Sigmoid colon (tissue), 7 donors: Measurements from ENCODE around the gene WT1. TPM values are rescaled to one million over a fixed set of nuclear protein-coding genes. Genes with fewer than 3 reads are reported as not detected.

Experiments
- DNase-seq: peaks from one replicate; pipeline ENCODE4 v3.0.0-alpha.2; 2019
- H3K27ac ChIP-seq, 4 donors: fragments of 200-600 bp; sonication (generic); one replicate each; pipeline ENCODE4 v1.5.1; 2016 to 2019; ENCODE audit warnings: mild to moderate bottlenecking in 1 of 4
- H3K27me3 ChIP-seq, 3 donors: fragments of 200-600 bp; sonication (generic); one replicate each; pipeline ENCODE4 v1.5.1; 2019; ENCODE audit warnings: mild to moderate bottlenecking in 1 of 3
- H3K36me3 ChIP-seq, 4 donors: fragments of 200-600 bp; sonication (generic); one replicate each; pipeline ENCODE4 v1.5.1; 2016 to 2019
- H3K4me1 ChIP-seq, 4 donors: fragments of 200-600 bp; sonication (generic); one replicate each; pipeline ENCODE4 v1.5.1; 2017 to 2019
- H3K4me3 ChIP-seq, 4 donors: fragments of 200-600 bp; sonication (generic); one replicate each; pipeline ENCODE4 v1.5.1; 2017 to 2019; ENCODE audit warnings: mild to moderate bottlenecking in 2 of 4, moderate library complexity in 1 of 4
- H3K9me3 ChIP-seq, 4 donors: fragments of 200-600 bp in 3 of 4; sonication (generic) in 3 of 4; one replicate each; pipeline versions ENCODE4 v1.5.1 to v1.6.1; 2013 to 2019
- EP300 ChIP-seq, 4 donors: sonication (generic); formaldehyde crosslinking; IDR thresholded peaks; one replicate each; pipeline ENCODE4 v1.6.1; 2017; ENCODE audit warnings: antibody characterized with exemption in 4 of 4
- POLR2A ChIP-seq, 2 donors: fragments of 450-650 bp; IDR thresholded peaks; one replicate each; pipeline ENCODE4 v1.6.1; 2016; ENCODE audit warnings: antibody characterized with exemption in 2 of 2, mild to moderate bottlenecking in 2 of 2, moderate library complexity in 2 of 2
- POLR2AphosphoS5 ChIP-seq, 4 donors: sonication (generic); formaldehyde crosslinking; IDR thresholded peaks; one replicate each; pipeline ENCODE4 v1.6.1; 2017; ENCODE audit warnings: antibody characterized with exemption in 4 of 4
- WGBS, 2 donors: extraction: QIAGEN DNeasy Blood & Tissue Kit; methylation state at CpG; one replicate each; pipeline ENCODE4 v1.1.7; 2013; 5-methylcytosine and 5-hydroxymethylcytosine counted together
- intact Hi-C: fragments of 100-400 bp; cut with DNase I; formaldehyde crosslinking; loops from one replicate; pipeline ENCODE4 v1.15.1; 2023
- polyA plus RNA-seq, 3 donors: library from polyadenylated mRNA; stranded (reverse); fragments of 200-250 nt; gene quantifications; one replicate each; pipeline ENCODE4 v1.2.3, GENCODE V29; 2013
- small RNA-seq, 3 donors: library from RNA; depleted of rRNA; stranded (forward); fragments of <200 nt; gene quantifications; one replicate each; pipeline ENCODE3, GENCODE V24; 2016
- total RNA-seq, 4 donors: library from RNA; depleted of rRNA; stranded (reverse); fragments of >200 nt; gene quantifications; one replicate each; pipeline ENCODE4 v1.1.0, GENCODE V29; 2016
- TF ChIP-seq, protein P1 (sequence below), 4 experiments: fragments of 450-650 bp in 3 of 4; fragments of 200-600 bp in 1 of 4; IDR thresholded peaks; one replicate each; pipeline ENCODE4 v1.5.1; 2016 to 2019; ENCODE audit warnings: antibody characterized with exemption in 4 of 4, mild to moderate bottlenecking in 3 of 4, moderate library complexity in 2 of 4
- donor health status: healthy with polysubstance abuse.
- donor health status: Bipolar disorder and iron deficiency.
- donor health status: healthy.

The WT1 gene
- total and polyA plus RNA-seq, 7 donors = 0.04 to 1.8 (median 1.3) TPM; not detected in 1

DNA sequence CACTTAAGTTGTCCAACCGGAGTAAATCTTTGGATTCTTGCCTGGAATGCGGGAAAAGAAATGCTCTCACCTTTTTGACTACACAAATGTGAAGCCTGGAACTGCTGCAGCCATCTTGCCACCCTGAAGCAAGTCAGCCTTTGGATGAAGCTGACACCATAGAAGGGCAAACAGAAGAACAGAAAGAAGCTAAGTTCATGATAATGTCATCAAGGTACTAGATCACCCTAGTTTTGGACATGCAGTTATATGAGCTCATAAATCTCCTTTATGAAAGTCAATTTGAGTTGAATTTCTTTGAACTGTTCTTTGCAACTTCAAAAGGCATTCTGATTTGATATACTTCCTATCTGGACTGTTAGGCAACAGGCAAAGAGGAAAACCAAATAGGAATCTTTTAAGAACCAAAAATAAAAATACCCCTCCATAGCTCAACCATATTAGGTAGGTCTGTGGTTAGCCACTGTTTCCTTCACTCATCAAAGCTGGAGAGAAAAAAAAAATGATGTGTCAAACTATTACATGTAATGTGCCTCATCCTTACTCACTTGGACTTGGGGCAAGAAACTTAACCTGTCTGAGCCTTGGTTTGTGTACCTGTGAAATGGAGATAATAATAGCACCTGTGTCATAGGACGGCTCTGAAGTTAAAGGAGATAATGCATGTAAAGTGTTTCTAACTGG is 91.9 kb downstream of the WT1 start:
- WGBS, 2 donors = 82 to 87% methylated on average over 3 of the region's 3 CpGs

DNA sequence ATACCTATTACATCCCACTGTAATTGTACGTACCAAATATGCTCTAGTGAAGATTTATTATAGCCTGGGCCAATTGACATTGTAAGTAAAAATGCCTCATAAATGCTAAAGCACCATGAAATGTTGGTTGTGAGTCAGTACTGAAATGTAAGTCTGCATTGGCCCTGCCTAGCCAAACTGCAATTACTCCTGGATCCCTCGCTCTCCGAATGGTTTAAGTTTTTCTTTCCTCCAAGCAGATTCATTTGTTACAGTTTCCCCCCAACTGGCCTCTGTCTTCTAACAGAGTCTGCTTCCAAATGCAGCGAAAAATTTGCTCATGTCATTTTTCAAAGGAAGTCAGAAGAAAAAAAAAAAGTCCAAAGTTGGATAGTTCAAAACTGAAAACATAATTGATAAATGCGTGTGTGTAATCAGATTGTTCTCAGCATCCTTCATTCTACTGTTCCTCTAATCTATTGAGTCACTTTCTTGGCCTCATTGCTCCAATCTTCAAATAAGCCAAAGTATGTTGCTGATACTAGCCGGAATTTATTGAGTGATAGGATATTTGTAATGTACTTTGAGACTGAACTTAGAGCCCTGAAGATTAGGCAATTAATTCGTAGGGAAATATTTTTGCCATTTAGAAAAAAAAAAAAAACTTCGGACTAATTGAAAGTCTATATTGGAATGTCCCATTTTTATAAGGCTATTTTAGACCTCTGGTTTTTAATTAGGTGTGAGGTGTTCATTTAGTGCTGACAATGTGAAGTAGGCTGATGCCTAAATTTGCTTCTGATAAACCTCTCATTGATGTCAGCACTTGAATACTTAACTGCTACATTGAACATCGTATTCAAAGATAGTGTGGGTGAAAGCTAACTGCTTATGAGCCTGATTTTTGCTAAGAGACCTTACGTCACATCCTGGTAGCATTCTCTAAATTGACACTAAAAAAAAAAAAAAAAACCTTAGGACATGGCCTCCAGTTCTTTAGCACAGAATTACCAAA is 93.4 kb downstream of the WT1 start:
- no peak for DNase-seq
- Histone ChIP-seq H3K9me3 (no peaks in the 10 kb centered on the region), H3K27ac (no peak overlapping the region), H3K36me3 (no peaks in the 10 kb centered on the region), H3K4me1 (peaks cover 0 to 19% (median 3%) of the 10 kb centered on the region in 4 donors), H3K4me3 (no peak overlapping the region), H3K27me3 (no peaks in the 10 kb centered on the region)
- TF ChIP-seq, protein P1, sequence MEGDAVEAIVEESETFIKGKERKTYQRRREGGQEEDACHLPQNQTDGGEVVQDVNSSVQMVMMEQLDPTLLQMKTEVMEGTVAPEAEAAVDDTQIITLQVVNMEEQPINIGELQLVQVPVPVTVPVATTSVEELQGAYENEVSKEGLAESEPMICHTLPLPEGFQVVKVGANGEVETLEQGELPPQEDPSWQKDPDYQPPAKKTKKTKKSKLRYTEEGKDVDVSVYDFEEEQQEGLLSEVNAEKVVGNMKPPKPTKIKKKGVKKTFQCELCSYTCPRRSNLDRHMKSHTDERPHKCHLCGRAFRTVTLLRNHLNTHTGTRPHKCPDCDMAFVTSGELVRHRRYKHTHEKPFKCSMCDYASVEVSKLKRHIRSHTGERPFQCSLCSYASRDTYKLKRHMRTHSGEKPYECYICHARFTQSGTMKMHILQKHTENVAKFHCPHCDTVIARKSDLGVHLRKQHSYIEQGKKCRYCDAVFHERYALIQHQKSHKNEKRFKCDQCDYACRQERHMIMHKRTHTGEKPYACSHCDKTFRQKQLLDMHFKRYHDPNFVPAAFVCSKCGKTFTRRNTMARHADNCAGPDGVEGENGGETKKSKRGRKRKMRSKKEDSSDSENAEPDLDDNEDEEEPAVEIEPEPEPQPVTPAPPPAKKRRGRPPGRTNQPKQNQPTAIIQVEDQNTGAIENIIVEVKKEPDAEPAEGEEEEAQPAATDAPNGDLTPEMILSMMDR (IDR thresholded peaks at IDR 0.05) = no peak
- TF ChIP-seq POLR2A (IDR thresholded peaks at IDR 0.05) (no peak), POLR2AphosphoS5 (IDR thresholded peaks at IDR 0.05) (no peak)
- intact Hi-C loops = no loop called here
- WGBS, 2 donors = 84% methylated on average over 10 of the region's 10 CpGs

More for the DNA sequence above, 91.9 kb downstream of the WT1 start:
- TF ChIP-seq, protein P1 (IDR thresholded peaks at IDR 0.05) = no peak
- TF ChIP-seq POLR2AphosphoS5 (IDR thresholded peaks at IDR 0.05) (no peak), EP300 (IDR thresholded peaks at IDR 0.05) (no peak), POLR2A (IDR thresholded peaks at IDR 0.05) (no peak)
- no peaks in the 10 kb centered on the region for H3K36me3 ChIP-seq
- no peaks in the 10 kb centered on the region for H3K9me3 ChIP-seq
- H3K27me3 ChIP-seq = no peaks in the 10 kb centered on the region
- intact Hi-C loops = no loop called here
- H3K27ac ChIP-seq = no peak overlapping the region
- H3K4me3 ChIP-seq = no peak overlapping the region
- no peak for DNase-seq
- peaks cover 0 to 24% (median 9%) of the 10 kb centered on the region in 4 donors for H3K4me1 ChIP-seq

DNA sequence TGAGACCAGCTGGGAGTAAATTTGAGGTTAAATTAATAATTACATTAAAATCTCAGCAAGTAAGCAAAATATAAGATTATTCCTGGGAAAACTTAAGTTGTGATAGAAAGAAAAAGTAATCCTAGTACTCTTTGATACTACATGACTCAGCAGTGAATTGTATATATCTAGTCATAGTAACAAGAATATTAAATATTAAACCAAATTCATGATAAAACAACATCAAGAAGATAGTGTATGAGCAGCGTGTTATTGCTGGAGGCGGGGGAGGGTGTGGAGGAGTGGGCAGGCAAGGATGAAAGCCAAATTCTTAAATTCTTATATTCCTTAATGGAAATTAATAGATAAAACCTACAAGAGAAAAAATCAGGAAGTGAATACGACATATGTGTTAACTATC is 95.2 kb downstream of the WT1 start:
- Histone ChIP-seq H3K27ac (no peak overlapping the region), H3K27me3 (no peaks in the 10 kb centered on the region), H3K4me3 (no peak overlapping the region), H3K36me3 (no peaks in the 10 kb centered on the region), H3K4me1 (peaks cover 0 to 18% (median 3%) of the 10 kb centered on the region in 4 donors), H3K9me3 (no peaks in the 10 kb centered on the region)
- intact Hi-C loops = no loop called here
- DNase-seq = no peak
- TF ChIP-seq POLR2AphosphoS5 (IDR thresholded peaks at IDR 0.05) (no peak), EP300 (IDR thresholded peaks at IDR 0.05) (no peak), POLR2A (IDR thresholded peaks at IDR 0.05) (no peak)
- TF ChIP-seq, protein P1 (IDR thresholded peaks at IDR 0.05) = no peak
- 81 to 84% methylated on average over 3 of the region's 3 CpGs for WGBS, 2 donors

Small RNA genes within 50 kb of the gene (small RNA-seq; reads per million reads assigned to genes)
- gene RF02204 (0 reads per million in 3 donors), gene RF02205 (0 reads per million in 3 donors)

Other genes with a start within 250 kb of the WT1 start
- 100 to 1,000 TPM; 337 to 585 (median 347) TPM for gene EIF3M, start 148.3 kb upstream of the WT1 start, total RNA-seq
- gene EIF3M, start 148.3 kb upstream of the WT1 start, polyA plus RNA-seq = 100 to 1,000 TPM; 215 to 283 (median 266) TPM